Prostate gland (tissue), 2 donors: Measurements from ENCODE around the gene ZFHX3. TPM values are rescaled to one million over a fixed set of nuclear protein-coding genes. Genes with fewer than 3 reads are reported as not detected.
A peak's percentile ranks its signal among the peaks of the same experiment; 100 is the strongest.

Experiments
- DNase-seq: peaks from one replicate; pipeline ENCODE4 v3.0.0-alpha.2; 2019; ENCODE audit warnings: low spot score
- H3K27ac ChIP-seq, 2 donors: fragments of 200-600 bp; sonication (generic); 2 replicates each; pipeline ENCODE4 v1.5.1; 2017 to 2019
- H3K27me3 ChIP-seq: fragments of 200-600 bp; sonication (generic); replicated peaks from 2 replicates; pipeline ENCODE4 v1.5.1; 2019; ENCODE audit not compliant: insufficient read depth
- H3K36me3 ChIP-seq, 2 donors: fragments of 200-600 bp; sonication (generic); 1 replicate in 1 of 2; 2 replicates in 1 of 2; pipeline versions ENCODE4 v1.5.1 to v1.8.1; 2017 to 2019
- H3K4me1 ChIP-seq: fragments of 200-600 bp; sonication (generic); replicated peaks from 2 replicates; pipeline ENCODE4 v1.5.1; 2019
- H3K4me3 ChIP-seq, 2 donors: fragments of 200-600 bp; sonication (generic); 2 replicates each; pipeline ENCODE4 v1.5.1; 2017 to 2019
- H3K9me3 ChIP-seq: fragments of 200-600 bp; sonication (generic); 2 replicates; pipeline ENCODE4 v1.5.1; 2017
- POLR2A ChIP-seq: fragments of 450-650 bp; IDR thresholded peaks from one replicate; pipeline ENCODE4 v1.6.1; 2016; ENCODE audit warnings: antibody characterized with exemption, mild to moderate bottlenecking
- POLR2AphosphoS5 ChIP-seq: sonication (generic); formaldehyde crosslinking; IDR thresholded peaks from one replicate; pipeline ENCODE4 v1.6.1; 2017; ENCODE audit warnings: antibody characterized with exemption
- WGBS: methylation state at CpG from one replicate; pipeline ENCODE4 v1.1.5; 2018; 5-methylcytosine and 5-hydroxymethylcytosine counted together
- intact Hi-C: fragments of 100-400 bp; cut with DNase I; formaldehyde crosslinking; loops from one replicate; pipeline ENCODE4 v1.14.2; 2022
- total RNA-seq, 2 donors: library from RNA; depleted of rRNA; stranded (reverse); fragments of >200 nt; gene quantifications; one replicate each; pipeline ENCODE4 v1.1.0, GENCODE V29; 2016
- TF ChIP-seq, protein P1 (sequence below), 4 experiments: fragments of 200-600 bp in 2 of 4; fragments of 450-650 bp in 2 of 4; sonication (generic) in 2 of 4; IDR thresholded peaks; 1 replicate in 3 of 4; 2 replicates in 1 of 4; pipeline ENCODE4 v1.5.1; 2016 to 2019; ENCODE audit warnings: antibody characterized with exemption in 4 of 4, mild to moderate bottlenecking in 2 of 4, moderate library complexity in 2 of 4

The ZFHX3 gene
- total RNA-seq, 2 donors from 2014 or later, result 51.1 to 53.9 TPM

DNA sequence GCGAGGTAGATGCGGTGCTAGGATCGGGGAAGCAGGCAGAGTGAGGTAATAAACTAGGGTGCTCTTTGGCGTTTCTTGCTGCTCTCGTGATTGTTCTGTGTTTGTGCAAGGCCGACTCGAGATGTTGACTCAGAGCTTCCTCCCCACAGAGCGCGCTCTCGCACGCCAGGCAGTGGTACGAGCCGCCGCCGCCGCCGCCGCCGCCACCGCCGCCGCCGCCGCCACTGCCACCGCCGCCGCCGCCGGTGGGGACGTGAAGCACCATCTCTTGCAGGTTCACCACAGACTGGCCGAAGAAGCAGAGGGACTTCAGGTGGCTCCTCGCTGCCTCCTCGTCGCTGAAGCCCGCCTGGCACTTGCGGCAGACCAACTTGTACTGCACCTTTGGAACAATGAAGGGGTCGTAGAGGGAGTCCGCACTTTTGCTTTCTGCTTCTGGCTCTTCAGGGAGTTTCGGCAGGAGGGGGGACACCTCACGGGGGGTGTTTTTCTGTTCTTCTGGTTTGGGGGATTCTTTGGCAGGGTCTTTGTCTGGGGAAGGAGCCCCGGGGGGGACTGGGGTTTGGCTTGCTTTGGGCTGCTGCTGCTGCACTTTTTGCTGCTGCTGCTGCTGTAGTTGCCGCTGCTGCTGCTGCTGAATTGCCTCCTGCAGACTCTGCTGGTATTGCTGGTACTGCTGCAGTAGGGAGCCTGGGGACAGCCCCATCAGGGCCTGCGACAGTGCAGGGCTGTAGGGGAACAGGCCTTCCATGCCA is 260.2 kb downstream of the ZFHX3 start:
- intact Hi-C loops, result loop anchor here (5.0 kb wide), 1 partner anchor 265 kb away; no protein-coding TSS in a partner anchor
- no peaks in the 10 kb centered on the region for H3K27me3 ChIP-seq
- no peaks in the 10 kb centered on the region for H3K4me1 ChIP-seq
- WGBS, result 10% methylated on average over 27 of the region's 43 CpGs
- H3K27ac ChIP-seq, result peak overlapping the region; percentile 78
- no peaks in the 10 kb centered on the region for H3K36me3 ChIP-seq
- TF ChIP-seq POLR2A, result no peak
- peak; percentile 71 for TF ChIP-seq POLR2AphosphoS5
- TF ChIP-seq, protein P1, sequence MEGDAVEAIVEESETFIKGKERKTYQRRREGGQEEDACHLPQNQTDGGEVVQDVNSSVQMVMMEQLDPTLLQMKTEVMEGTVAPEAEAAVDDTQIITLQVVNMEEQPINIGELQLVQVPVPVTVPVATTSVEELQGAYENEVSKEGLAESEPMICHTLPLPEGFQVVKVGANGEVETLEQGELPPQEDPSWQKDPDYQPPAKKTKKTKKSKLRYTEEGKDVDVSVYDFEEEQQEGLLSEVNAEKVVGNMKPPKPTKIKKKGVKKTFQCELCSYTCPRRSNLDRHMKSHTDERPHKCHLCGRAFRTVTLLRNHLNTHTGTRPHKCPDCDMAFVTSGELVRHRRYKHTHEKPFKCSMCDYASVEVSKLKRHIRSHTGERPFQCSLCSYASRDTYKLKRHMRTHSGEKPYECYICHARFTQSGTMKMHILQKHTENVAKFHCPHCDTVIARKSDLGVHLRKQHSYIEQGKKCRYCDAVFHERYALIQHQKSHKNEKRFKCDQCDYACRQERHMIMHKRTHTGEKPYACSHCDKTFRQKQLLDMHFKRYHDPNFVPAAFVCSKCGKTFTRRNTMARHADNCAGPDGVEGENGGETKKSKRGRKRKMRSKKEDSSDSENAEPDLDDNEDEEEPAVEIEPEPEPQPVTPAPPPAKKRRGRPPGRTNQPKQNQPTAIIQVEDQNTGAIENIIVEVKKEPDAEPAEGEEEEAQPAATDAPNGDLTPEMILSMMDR (IDR thresholded peaks at IDR 0.05), result no peak
- H3K9me3 ChIP-seq, result no peaks in the 10 kb centered on the region
- peak; percentile 84 for DNase-seq
- H3K4me3 ChIP-seq, result peak overlapping the region; percentile 24 to 35

- intact Hi-C loops, result loop anchor here (5.0 kb wide), 1 partner anchor 265 kb away; no protein-coding TSS in a partner anchor
- no peak for TF ChIP-seq POLR2A
- TF ChIP-seq, protein P1 (IDR thresholded peaks at IDR 0.05), result no peak
- TF ChIP-seq POLR2AphosphoS5, result no peak
- no peak for DNase-seq
- peak overlapping the region; percentile 78 for H3K27ac ChIP-seq
- no peaks in the 10 kb centered on the region for H3K27me3 ChIP-seq
- H3K4me3 ChIP-seq, result peak overlapping the region; percentile 24 to 35
- H3K36me3 ChIP-seq, result no peaks in the 10 kb centered on the region
- WGBS, result 22% methylated on average over 23 of the region's 23 CpGs
- no peaks in the 10 kb centered on the region for H3K4me1 ChIP-seq
- no peaks in the 10 kb centered on the region for H3K9me3 ChIP-seq
Measured at GRCh38 chr16:72787130-72787513, 260.8 kb downstream of the ZFHX3 start.

DNA sequence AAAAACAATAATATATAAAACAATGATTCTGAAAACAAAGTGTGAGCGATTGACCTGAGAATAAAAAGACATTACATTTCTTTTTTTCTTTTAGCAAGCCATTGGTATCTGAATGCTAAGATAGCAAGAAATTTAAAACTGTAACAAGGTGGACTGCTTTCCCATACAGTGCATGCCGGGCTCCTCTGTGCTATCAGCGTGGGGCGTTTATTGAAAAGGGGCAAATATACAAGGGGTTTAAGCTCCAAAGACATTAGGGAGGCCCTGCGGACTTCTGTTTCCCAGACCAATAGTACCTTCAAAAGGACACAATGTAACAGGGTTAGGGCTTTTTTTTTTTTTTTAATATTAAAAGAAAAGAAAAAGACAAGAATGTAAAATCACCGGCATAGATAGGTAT is 261.3 kb downstream of the ZFHX3 start:
- 85% methylated on average over 6 of the region's 6 CpGs for WGBS
- no peaks in the 10 kb centered on the region for H3K9me3 ChIP-seq
- H3K36me3 ChIP-seq, result no peaks in the 10 kb centered on the region
- peak overlapping the region in 1 of 2 donors; percentile 78 for H3K27ac ChIP-seq
- no peak for TF ChIP-seq POLR2AphosphoS5
- TF ChIP-seq POLR2A, result no peak
- TF ChIP-seq, protein P1 (IDR thresholded peaks at IDR 0.05), result no peak
- H3K4me1 ChIP-seq, result no peaks in the 10 kb centered on the region
- intact Hi-C loops, result loop anchor here (5.0 kb wide), 1 partner anchor 266 kb away; no protein-coding TSS in a partner anchor
- no peak overlapping the region for H3K4me3 ChIP-seq
- DNase-seq, result no peak
- H3K27me3 ChIP-seq, result no peaks in the 10 kb centered on the region

- intact Hi-C loops, result loop anchor here (5.0 kb wide), 1 partner anchor 266 kb away; no protein-coding TSS in a partner anchor
- H3K36me3 ChIP-seq, result no peaks in the 10 kb centered on the region
- 58% methylated on average over 3 of the region's 3 CpGs for WGBS
- DNase-seq, result no peak
- H3K27me3 ChIP-seq, result no peaks in the 10 kb centered on the region
- no peak overlapping the region for H3K27ac ChIP-seq
- H3K9me3 ChIP-seq, result no peaks in the 10 kb centered on the region
- TF ChIP-seq POLR2A (no peak), POLR2AphosphoS5 (no peak)
- TF ChIP-seq, protein P1 (IDR thresholded peaks at IDR 0.05), result no peak
- H3K4me1 ChIP-seq, result no peaks in the 10 kb centered on the region
- no peak overlapping the region for H3K4me3 ChIP-seq
Measured at GRCh38 chr16:72785886-72786285, 262.0 kb downstream of the ZFHX3 start.

DNA sequence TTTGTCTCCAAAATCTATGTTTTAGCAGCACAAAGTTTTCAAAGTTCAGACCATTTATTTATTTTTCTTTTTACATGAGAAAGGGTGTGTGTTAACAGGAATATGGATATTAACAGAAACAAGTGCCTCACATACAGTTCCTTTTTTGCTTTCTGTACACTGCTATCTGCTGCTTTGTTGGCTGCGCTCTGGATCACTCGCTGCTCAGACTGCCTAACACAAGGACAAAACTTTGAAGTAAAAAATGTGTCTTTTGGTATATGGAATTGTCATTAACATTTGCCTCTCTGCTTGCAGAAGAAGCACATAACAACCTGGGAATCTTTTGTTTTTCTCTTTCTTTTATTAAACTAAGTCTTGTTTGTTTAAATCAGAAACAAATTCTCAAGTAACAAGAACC is 262.8 kb downstream of the ZFHX3 start:
- Histone ChIP-seq H3K27me3 (no peaks in the 10 kb centered on the region), H3K36me3 (no peaks in the 10 kb centered on the region), H3K4me3 (no peak overlapping the region), H3K27ac (no peak overlapping the region), H3K9me3 (no peaks in the 10 kb centered on the region), H3K4me1 (no peaks in the 10 kb centered on the region)
- intact Hi-C loops, result loop anchor here (5.0 kb wide), 1 partner anchor 267 kb away; no protein-coding TSS in a partner anchor
- 82% methylated on average over 2 of the region's 2 CpGs for WGBS
- DNase-seq, result no peak
- TF ChIP-seq POLR2AphosphoS5 (no peak), POLR2A (no peak)
- TF ChIP-seq, protein P1 (IDR thresholded peaks at IDR 0.05), result no peak
